HL-60 (cell line): ENCODE results near the gene ZC3H4.

ENCODE experiments used
- DNase-seq, 2 experiments: peaks; one replicate each; pipeline ENCODE4 v3.0.0-alpha.2; 2010 to 2020; ENCODE audit warnings: low read depth in 1 of 2, low spot score in 1 of 2
- H3K27ac ChIP-seq: fragments of 250-450 bp; sonication (Bioruptor Pico); replicated peaks from 2 replicates; pipeline ENCODE4 v1.5.1; 2020; ENCODE audit warnings: mild to moderate bottlenecking, moderate library complexity
- H3K27me3 ChIP-seq: fragments of 250-450 bp; sonication (Bioruptor Pico); 2 replicates; pipeline ENCODE4 v1.5.1; 2021; ENCODE audit warnings: mild to moderate bottlenecking, moderate library complexity; ENCODE audit not compliant: insufficient read depth, poor library complexity, severe bottlenecking
- H3K4me3 ChIP-seq: replicated peaks from 2 replicates; pipeline ENCODE4 v1.5.1; 2011; ENCODE audit warnings: mild to moderate bottlenecking, control low read depth, low read length; ENCODE audit not compliant: insufficient read depth
- GABPA ChIP-seq: IDR thresholded peaks from 2 replicates; pipeline ENCODE4 v1.6.1; 2012; ENCODE audit warnings: low read depth
- POLR2AphosphoS5 ChIP-seq: IDR thresholded peaks from 2 replicates; pipeline ENCODE4 v1.6.1; 2012; ENCODE audit warnings: low read depth
- REST ChIP-seq: IDR thresholded peaks from 2 replicates; pipeline ENCODE4 v1.6.1; 2012; ENCODE audit warnings: low read depth; ENCODE audit not compliant: insufficient replicate concordance
- SPI1 ChIP-seq: IDR thresholded peaks from 2 replicates; pipeline ENCODE4 v1.6.1; 2012; ENCODE audit warnings: low read depth, mild to moderate bottlenecking, borderline replicate concordance
- TF ChIP-seq, protein P1 (sequence below): IDR thresholded peaks from one replicate; pipeline ENCODE4 v1.5.1; 2011; ENCODE audit warnings: low read length, control low read depth, inconsistent platforms; ENCODE audit not compliant: insufficient read depth

The ZC3H4 gene

GRCh38 chr19:47130589-47131227 is 17.1 kb upstream of the ZC3H4 start, which contains the start of gene SAE1:
Gene SAE1 (plus strand): TSS chr19:47130835. CDS start chr19:47130931, 96 bp downstream.
- TF ChIP-seq, protein P1, sequence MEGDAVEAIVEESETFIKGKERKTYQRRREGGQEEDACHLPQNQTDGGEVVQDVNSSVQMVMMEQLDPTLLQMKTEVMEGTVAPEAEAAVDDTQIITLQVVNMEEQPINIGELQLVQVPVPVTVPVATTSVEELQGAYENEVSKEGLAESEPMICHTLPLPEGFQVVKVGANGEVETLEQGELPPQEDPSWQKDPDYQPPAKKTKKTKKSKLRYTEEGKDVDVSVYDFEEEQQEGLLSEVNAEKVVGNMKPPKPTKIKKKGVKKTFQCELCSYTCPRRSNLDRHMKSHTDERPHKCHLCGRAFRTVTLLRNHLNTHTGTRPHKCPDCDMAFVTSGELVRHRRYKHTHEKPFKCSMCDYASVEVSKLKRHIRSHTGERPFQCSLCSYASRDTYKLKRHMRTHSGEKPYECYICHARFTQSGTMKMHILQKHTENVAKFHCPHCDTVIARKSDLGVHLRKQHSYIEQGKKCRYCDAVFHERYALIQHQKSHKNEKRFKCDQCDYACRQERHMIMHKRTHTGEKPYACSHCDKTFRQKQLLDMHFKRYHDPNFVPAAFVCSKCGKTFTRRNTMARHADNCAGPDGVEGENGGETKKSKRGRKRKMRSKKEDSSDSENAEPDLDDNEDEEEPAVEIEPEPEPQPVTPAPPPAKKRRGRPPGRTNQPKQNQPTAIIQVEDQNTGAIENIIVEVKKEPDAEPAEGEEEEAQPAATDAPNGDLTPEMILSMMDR = peak; percentile 9
- peak; percentile 86 for TF ChIP-seq POLR2AphosphoS5
- no peak for TF ChIP-seq SPI1
- peak; percentile 49 for TF ChIP-seq REST
- no peak; the same call in 1 of the 2 replicates for TF ChIP-seq GABPA
- DNase-seq = peak; percentile 99 to 100
- no peaks in the 10 kb centered on the region for H3K27me3 ChIP-seq
- H3K27ac ChIP-seq = peak within 1 kb of the TSS; percentile 87
- H3K4me3 ChIP-seq = peak within 1 kb of the TSS; percentile 73

DNA sequence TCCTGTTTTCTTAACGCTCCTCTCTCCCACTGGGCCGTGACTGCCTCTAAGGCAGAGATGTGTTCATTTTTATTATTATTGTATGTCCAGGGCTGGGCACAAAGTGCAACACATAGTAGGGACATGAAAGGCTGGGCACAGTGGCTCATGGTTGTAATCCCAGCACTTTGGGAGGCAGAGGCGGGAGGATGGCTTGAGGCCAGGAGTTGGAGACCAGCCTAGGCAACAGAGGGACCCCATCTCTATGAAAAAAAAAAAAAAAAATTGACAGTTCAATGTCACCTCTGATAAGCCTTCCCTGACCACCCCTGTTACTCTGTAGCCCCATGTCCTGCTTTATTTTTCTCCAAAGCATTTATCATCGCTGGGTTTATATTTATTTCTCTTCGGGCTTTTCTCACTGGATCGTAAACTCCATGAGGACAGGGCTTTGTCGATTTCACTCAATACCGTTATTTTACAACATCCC is 16.6 kb upstream of the ZC3H4 start:
- Histone ChIP-seq H3K4me3 (no peak overlapping the region), H3K27ac (peak overlapping the region; percentile 16; the same call in 1 of the 2 replicates)

GRCh38 chr19:47129579-47129978 is 16.0 kb upstream of the ZC3H4 start:
- no peak for DNase-seq
- H3K27ac ChIP-seq = no peak overlapping the region
- TF ChIP-seq SPI1 (no peak), POLR2AphosphoS5 (no peak), REST (no peak), GABPA (no peak)
- TF ChIP-seq, protein P1 = no peak
- H3K27me3 ChIP-seq = no peaks in the 10 kb centered on the region
- H3K4me3 ChIP-seq = no peak overlapping the region

More for the DNA sequence above, 16.6 kb upstream of the ZC3H4 start:
- DNase-seq = no peak
- no peaks in the 10 kb centered on the region for H3K27me3 ChIP-seq
- TF ChIP-seq GABPA = no peak
- no peak for TF ChIP-seq SPI1
- TF ChIP-seq REST = no peak
- TF ChIP-seq POLR2AphosphoS5 = no peak
- TF ChIP-seq, protein P1 = no peak
